Activated naive CD4-positive, alpha-beta T cell treated with anti-CD3 and anti-CD28 coated beads, Interleukin-2, amount 50 U/mL, for 16 hours (primary cell): Measurements from ENCODE around the gene TSPAN13.
"Not testable (repeated sequence)": the region's sequence is repeated elsewhere in the genome, so short reads cannot be mapped to it uniquely, and the experiment has no call there.

Experiments
- DNase-seq: peaks from one replicate; pipeline ENCODE4 v3.0.0-alpha.2; 2020

TSPAN13 gene

GRCh38 chr7:16741676-16742075, 11.9 kb upstream of the TSPAN13 start:
- no peak for DNase-seq

- no peak for DNase-seq
Observed at GRCh38 chr7:16742547-16742946, 11.0 kb upstream of the TSPAN13 start.

GRCh38 chr7:16743236-16743635, 10.3 kb upstream of the TSPAN13 start:
- DNase-seq = no peak

- DNase-seq = no peak
Observed at GRCh38 chr7:16744518-16745250, 8.9 kb upstream of the TSPAN13 start.

GRCh38 chr7:16745645-16746044, 7.9 kb upstream of the TSPAN13 start:
- DNase-seq = no peak

- DNase-seq = no peak
Observed at GRCh38 chr7:16747102-16747501, 6.5 kb upstream of the TSPAN13 start.

- no peak for DNase-seq
Observed at GRCh38 chr7:16753932-16754855, 639 bp downstream of the TSPAN13 start.

GRCh38 chr7:16754856-16755317, 1.3 kb downstream of the TSPAN13 start:
- DNase-seq = no peak

- DNase-seq = no peak
Observed at GRCh38 chr7:16755397-16755796, 1.8 kb downstream of the TSPAN13 start.

GRCh38 chr7:16758036-16758435, 4.5 kb downstream of the TSPAN13 start:
- DNase-seq = no peak

- no peak for DNase-seq
Observed at GRCh38 chr7:16758631-16759611, 5.4 kb downstream of the TSPAN13 start.

GRCh38 chr7:16759840-16760239, 6.3 kb downstream of the TSPAN13 start:
- DNase-seq = no peak

- DNase-seq = no peak
Observed at GRCh38 chr7:16762177-16762576, 8.6 kb downstream of the TSPAN13 start.

- no peak for DNase-seq
Observed at GRCh38 chr7:16764942-16765341, 11.4 kb downstream of the TSPAN13 start.

- DNase-seq = no peak
Observed at GRCh38 chr7:16765436-16765859, 11.9 kb downstream of the TSPAN13 start.

GRCh38 chr7:16769994-16770393, 16.4 kb downstream of the TSPAN13 start:
- not testable (repeated sequence) for DNase-seq

- DNase-seq = no peak
Observed at GRCh38 chr7:16770657-16771329, 17.2 kb downstream of the TSPAN13 start.

GRCh38 chr7:16773326-16773725, 19.8 kb downstream of the TSPAN13 start:
- no peak for DNase-seq

GRCh38 chr7:16773884-16774283, 20.3 kb downstream of the TSPAN13 start:
- DNase-seq = no peak

GRCh38 chr7:16774294-16774693, 20.7 kb downstream of the TSPAN13 start:
- DNase-seq = no peak

GRCh38 chr7:16774986-16775385, 21.4 kb downstream of the TSPAN13 start:
- no peak for DNase-seq

GRCh38 chr7:16776053-16776452, 22.5 kb downstream of the TSPAN13 start:
- DNase-seq = no peak
